Measurements from ENCODE around the gene AMIGO1. TPM values are rescaled to one million over a fixed set of nuclear protein-coding genes. Genes with fewer than 3 reads are reported as not detected.

Gene AMIGO1
- total RNA-seq, 1 donor from 2014 or later, result 3.5 TPM

DNA sequence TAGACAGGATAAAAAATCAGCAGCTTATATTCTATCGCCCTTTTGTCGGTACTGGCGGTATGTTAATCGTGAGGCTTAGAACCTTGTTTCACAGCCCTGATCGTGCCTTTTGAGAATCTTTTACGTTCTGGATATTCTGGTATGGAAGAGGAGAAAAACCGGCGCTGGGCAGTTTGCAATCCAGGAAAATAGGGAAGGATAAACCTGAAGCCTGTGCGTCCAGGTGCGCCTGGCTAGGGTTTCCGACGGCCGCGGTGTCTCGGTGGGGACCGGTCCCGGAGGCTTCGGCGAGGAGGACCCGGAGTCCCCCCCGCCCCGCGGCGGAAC is 43.4 kb downstream of the AMIGO1 start:
- DNase-seq (ENCODE audit: low spot score) (no peak), ATAC-seq (no peak)

DNA sequence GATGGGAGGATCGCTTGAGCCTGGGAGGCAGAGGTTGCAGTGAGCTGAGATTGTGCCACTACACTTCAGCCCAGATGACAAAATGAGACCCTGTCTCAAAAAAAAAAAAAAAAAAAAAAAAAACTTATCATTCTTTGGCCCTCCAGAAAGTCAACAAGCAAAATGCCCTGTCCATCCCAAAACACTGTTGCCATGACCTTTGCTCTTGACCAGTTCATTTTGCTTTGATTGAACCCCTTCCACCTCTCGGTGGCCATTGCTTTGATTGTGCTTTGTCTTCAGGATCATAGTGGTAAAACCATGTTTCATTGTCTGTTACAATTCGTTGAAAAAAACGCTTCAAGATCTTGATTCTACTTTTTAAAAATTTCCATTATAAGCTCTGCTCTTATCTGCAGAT is 51.7 kb downstream of the AMIGO1 start:
- DNase-seq (ENCODE audit: low spot score) (no peak), ATAC-seq (no peak)

DNA sequence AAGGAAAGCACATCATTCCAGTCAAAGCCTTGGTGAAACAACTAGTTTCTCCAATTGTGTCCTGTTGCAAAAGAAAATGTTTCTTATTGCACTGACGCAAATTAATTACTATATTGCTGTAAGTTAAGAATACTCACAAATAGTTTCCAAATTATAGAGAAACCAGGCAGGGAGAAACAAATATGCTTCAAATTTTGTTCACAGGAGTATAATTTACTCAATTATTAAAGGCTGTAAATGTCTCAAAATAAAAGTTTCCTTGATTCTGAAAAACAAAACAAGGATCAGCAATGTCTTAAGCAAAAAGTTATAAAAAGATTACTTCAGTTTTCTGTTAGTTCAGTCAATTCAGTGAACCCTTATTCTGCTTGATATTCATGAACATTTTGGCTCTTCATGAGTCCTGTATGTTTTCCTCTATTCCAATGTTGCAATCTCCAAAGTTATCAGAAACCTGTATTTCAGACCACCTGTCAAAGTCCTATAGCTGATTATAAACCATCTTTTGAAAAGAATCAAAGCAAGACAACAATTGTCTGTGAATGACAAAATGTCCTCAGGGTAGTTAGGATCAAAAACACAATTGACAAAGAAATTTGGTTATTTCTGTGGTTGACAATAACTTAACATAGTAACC is 54.9 kb downstream of the AMIGO1 start:
- no peak for ATAC-seq

More for the DNA sequence above, 54.9 kb downstream of the AMIGO1 start:
- no peak for DNase-seq (ENCODE audit: low spot score)

Other genes starting within 250 kb of the AMIGO1 start
- 0.63 TPM for gene PSRC1, start 226.6 kb downstream of the AMIGO1 start, total RNA-seq
- gene MYBPHL, start 202.7 kb downstream of the AMIGO1 start, total RNA-seq, result not detected
- 3.6 TPM for gene SORT1, start 111.8 kb downstream of the AMIGO1 start, total RNA-seq
- 59.2 TPM for gene PSMA5, start 83.3 kb downstream of the AMIGO1 start, total RNA-seq
- gene SYPL2, start 43.2 kb downstream of the AMIGO1 start, total RNA-seq, result 9.6 TPM
- 4.3 TPM for gene ATXN7L2, start 25.8 kb downstream of the AMIGO1 start, total RNA-seq
- gene CYB561D1, start 15.6 kb downstream of the AMIGO1 start, total RNA-seq, result 3.3 TPM
- not detected for gene GPR61, start 30.1 kb upstream of the AMIGO1 start, total RNA-seq
- 2.5 TPM for gene GNAI3, start 38.9 kb upstream of the AMIGO1 start, total RNA-seq
- gene GNAT2, start 109.9 kb upstream of the AMIGO1 start, total RNA-seq, result 0.25 TPM
- 56.1 TPM for gene AMPD2, start 110.1 kb upstream of the AMIGO1 start, total RNA-seq
- gene GSTM4, start 146.4 kb upstream of the AMIGO1 start, total RNA-seq, result 25.4 TPM
- 15.1 TPM for gene GSTM2, start 158.3 kb upstream of the AMIGO1 start, total RNA-seq
- not detected for gene GSTM1, start 178.1 kb upstream of the AMIGO1 start, total RNA-seq
- 0.10 TPM for gene GSTM5, start 202.5 kb upstream of the AMIGO1 start, total RNA-seq
- gene GSTM3, start 231.3 kb upstream of the AMIGO1 start, total RNA-seq, result 3.0 TPM